CD4-positive, alpha-beta T cell treated with Interleukin-1 beta for 1 hour (primary cell): ENCODE data around the gene SETD1B.

Source experiments
- DNase-seq, 2 donors: peaks; one replicate each; pipeline ENCODE4 v3.0.0-alpha.2; 2020 to 2022

SETD1B gene

DNA sequence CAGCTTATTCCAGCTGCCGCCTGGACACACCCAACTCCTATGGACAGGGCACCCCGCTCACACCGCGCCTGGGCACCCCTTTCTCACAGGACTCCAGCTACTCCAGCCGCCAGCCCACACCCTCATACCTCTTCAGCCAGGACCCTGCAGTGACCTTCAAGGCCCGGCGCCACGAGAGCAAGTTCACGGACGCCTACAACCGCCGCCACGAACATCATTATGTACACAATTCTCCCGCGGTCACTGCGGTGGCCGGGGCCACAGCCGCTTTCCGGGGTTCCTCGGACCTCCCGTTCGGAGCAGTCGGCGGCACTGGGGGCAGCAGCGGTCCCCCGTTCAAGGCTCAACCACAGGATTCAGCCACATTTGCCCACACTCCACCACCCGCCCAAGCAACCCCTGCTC lies 5.9 kb downstream of the SETD1B start:
- no peak for DNase-seq

DNA sequence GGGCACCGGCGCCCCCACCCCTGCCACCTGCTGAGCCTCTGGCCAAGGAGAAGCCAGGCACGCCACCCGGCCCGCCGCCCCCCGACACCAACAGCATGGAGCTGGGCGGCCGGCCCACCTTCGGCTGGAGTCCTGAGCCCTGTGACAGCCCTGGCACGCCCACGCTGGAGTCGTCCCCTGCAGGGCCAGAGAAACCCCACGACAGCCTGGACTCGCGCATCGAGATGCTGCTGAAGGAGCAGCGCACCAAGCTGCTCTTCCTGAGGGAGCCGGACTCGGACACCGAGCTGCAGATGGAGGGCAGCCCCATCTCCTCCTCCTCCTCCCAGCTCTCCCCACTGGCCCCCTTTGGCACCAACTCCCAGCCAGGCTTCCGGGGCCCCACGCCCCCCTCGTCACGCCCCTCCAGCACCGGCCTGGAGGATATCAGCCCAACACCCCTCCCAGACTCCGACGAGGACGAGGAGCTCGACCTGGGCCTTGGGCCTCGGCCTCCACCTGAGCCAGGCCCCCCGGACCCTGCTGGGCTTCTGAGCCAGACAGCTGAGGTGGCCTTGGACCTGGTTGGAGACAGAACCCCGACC lies 6.5 kb downstream of the SETD1B start:
- DNase-seq = no peak

DNA sequence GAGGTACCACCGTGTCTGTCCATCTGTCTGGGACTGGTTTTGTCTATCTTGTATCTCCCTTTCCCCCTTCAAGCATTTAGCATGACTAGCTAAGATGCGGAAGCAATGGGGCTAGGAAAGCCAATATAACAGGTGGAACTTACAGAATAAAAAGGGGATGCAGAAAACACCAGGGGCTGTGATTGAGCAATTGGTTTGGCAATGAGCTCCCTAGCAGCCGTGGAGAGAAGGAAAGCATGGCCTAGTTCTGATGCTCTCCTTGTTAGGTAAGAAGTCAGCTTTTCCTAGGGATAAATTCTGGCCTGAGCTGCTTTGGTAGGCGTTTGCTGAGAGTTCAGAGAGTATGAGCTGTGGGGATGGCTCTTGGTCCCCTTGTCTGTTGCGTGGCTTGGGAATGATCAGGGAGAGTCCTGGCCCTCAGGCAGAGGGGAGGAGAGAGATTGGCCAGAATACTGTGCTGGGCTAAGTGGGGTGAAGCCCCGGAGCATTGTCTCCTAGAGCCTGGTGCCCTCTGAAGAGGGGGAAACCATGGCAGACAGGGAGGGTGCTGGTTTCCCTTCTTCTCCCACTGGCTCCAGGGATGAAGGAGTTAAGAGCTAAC lies 7.1 kb downstream of the SETD1B start:
- no peak for DNase-seq

DNA sequence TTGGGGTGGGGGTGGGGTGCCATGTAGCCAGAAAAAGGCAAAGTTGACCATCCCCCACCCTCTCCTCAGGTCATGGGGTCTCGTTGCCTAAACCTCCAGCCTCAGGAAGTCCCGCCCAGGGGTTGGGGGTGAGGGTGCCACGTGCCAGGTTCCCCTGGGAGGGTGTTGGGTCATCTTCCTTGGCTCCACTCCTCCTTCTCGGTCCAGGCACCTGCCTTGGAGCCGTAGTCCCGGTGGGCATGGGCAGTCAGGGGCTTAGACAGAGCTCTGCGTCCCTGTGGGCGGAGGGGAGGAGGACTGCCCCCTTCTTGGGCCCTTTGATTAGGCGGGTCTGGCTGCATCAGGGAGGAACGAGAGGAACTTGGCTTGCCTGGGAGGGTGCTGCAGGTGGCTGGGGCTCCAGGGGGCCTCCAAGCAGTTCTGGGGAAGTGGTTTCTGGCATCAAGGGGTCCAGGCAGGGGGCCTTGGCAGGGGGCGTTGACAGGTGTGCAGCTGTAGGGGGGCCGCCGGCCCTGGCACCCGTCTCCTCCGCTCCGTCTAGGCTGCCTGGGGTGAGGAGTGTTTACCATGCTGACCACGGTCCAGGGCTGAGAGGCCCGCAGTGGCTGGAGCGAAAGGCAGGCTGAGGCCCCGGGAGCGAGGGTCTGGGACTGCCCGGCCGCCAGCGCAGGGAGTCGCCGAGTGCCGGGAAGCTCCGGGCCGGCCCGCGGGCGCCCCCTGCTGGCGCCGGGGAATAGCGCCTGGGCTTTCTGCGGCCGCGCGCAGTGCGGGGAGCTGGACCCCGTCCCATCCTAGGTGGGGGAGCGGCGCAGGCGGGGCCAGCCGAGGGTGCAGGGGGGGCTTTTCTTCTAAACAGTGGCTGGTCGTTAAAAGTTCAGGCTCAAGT lies 7.9 kb downstream of the SETD1B start:
- peak; percentile 71 for DNase-seq

DNA sequence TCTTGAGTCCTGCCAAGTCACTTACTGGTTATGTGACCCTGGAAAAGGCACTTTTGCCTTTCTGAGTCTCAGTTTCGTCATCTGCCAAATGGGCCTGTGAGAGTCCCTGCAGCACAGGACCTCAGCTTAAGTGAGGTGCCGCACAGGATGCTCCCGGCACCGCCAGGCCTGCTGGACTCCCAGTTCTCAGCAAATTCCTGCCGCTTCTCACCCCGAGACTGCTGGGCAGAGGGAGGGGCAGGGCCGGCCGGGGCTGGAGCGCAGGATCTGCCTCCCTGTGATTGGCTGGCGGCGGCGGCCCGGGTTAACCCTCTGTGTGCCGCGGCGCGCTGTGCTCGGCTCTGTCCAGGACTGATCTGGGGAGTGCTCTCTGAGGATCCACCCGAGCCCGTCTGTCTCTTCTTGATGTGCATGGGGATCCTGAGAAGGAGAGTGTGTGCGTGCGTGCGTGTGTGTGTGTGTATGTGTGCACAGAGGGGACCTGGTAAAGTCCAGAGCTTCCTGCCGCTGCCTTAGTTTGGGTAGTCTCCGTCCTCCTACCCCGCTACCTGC lies 8.6 kb downstream of the SETD1B start:
- DNase-seq = no peak

DNA sequence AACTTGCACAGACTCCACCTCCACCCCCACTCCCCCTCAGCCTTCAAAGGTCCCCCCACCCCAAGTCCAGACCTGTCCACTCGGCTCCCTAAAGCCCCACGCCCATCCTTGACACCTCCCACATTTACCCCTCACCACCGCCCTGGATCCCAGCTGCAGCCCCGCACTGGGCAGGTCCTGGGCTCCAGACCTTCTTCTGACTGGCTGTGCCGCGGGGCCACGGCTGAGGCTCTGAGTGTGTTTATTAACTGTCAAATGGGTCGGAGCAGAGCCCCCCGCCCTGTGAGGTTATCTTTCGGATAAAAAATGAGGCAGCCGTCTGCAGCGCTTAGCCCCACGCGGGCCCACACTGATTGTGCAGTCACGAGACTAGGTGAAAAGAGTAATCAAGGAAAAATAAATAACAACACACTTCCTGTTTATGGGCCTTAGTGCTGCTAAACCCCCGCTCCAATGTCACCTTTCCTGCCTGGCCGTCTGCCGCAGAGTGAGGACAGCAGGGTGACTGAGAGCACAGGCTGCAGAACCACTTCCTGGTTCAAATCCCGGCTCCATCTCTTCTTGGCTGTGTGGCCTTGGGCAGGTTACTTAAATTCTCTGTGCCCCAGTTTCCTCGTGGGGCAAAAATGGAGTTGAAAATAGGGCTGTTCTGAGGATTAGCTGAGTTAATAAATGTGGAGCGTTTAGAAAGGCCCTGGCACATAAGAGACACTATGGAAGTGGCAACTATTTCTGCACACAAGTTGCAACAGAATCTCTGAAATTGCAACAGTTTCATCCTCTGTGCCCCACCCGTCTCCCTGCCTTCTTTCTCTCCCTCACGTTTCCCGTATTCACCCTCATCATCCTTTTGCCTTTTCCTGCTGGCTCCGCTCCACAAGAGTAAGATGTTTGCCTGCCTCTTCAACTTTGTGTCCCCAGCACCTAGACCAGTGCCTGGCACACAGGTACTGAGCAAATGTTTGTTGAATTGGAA lies 9.4 kb downstream of the SETD1B start:
- no peak for DNase-seq

DNA sequence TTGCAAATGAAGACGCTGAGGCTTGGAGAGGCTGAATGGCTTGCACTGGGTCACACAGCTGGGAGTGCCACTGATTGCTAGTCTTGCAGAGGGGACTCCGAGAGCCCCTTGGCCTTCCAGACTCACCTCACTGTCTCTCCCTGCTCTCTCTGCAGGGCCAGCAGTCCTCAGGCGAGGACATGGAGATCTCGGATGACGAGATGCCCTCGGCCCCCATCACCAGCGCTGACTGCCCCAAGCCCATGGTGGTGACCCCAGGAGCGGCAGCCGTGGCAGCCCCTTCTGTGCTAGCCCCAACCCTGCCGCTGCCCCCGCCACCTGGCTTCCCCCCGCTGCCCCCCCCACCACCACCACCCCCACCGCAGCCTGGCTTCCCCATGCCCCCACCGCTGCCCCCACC lies 10.1 kb downstream of the SETD1B start:
- no peak for DNase-seq

DNA sequence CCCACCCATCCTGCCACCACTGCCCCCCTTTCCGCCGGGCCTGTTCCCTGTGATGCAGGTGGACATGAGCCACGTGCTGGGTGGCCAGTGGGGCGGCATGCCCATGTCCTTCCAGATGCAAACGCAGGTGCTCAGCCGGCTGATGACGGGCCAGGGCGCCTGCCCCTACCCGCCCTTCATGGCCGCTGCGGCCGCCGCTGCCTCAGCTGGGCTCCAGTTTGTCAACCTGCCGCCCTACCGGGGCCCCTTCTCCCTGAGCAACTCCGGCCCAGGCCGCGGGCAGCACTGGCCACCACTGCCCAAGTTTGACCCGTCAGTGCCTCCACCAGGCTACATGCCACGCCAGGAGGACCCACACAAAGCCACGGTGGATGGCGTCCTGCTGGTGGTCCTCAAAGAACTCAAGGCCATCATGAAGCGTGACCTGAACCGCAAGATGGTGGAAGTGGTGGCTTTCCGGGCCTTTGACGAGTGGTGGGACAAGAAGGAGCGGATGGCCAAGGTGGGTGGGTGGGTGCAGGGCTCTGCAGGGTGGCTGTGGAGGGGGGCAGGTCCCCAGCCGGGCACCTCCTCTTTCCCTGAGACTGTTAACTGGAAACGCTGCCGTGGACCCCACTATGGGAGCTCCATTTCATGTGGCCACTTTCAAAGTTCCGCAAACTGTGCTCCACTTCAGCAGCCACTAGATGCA lies 10.8 kb downstream of the SETD1B start:
- DNase-seq = no peak

DNA sequence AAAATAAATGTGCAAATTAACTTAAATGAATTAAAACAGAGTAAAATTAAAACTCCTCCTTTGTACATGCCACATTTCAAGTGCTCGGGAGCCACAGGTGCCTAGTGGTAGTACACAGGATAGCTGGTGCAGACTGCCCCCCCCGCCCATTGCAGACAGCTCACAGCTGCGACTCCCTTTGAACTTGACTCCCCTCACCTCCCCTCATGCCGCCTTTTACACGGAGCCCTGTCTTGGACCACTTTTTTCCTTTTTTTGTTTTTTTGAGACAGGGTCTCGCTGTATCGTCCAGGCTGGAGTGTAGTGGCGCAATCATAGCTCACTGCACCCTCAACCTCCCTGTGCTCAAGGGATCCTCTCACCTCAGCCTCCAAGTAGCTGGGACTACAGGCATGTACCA lies 11.5 kb downstream of the SETD1B start:
- no peak for DNase-seq

DNA sequence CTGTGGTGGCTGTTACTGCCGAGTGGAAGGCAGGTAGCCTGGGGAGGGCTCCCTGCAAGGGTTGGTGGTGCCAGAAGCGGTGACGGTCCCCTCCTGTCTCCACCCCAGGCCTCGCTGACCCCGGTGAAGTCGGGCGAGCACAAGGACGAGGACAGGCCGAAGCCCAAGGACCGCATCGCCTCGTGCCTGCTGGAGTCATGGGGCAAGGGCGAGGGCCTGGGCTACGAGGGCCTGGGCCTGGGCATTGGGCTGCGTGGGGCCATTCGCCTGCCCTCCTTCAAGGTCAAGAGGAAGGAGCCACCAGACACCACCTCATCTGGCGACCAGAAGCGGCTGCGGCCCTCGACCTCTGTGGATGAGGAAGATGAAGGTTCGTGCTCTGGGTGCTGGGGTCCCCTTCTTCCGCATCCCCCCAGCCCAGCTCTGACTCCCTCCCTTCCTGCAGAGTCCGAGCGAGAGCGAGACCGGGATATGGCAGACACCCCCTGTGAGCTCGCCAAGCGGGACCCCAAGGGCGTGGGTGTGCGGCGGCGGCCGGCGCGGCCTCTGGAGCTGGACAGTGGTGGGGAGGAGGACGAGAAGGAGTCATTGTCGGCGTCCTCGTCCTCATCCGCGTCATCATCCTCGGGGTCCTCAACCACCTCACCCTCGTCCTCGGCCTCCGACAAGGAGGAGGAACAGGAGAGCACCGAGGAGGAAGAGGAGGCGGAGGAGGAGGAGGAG lies 13.3 kb downstream of the SETD1B start:
- no peak for DNase-seq

DNA sequence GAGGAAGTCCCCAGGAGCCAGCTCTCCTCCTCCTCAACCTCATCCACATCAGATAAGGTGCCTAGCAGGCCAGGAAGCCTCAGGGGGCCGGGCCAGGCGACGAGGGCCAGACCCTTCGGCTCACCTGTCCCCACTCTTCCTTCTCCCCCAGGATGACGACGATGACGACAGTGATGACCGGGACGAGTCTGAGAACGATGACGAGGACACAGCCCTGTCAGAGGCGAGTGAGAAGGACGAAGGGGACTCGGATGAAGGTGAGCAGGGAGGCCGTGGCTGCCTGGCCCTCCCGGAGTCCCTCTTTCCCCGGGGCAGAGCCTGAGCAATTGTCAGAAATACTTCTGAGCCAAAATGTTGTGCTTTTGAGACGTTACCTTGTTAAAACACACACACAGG lies 13.8 kb downstream of the SETD1B start:
- DNase-seq = no peak

DNA sequence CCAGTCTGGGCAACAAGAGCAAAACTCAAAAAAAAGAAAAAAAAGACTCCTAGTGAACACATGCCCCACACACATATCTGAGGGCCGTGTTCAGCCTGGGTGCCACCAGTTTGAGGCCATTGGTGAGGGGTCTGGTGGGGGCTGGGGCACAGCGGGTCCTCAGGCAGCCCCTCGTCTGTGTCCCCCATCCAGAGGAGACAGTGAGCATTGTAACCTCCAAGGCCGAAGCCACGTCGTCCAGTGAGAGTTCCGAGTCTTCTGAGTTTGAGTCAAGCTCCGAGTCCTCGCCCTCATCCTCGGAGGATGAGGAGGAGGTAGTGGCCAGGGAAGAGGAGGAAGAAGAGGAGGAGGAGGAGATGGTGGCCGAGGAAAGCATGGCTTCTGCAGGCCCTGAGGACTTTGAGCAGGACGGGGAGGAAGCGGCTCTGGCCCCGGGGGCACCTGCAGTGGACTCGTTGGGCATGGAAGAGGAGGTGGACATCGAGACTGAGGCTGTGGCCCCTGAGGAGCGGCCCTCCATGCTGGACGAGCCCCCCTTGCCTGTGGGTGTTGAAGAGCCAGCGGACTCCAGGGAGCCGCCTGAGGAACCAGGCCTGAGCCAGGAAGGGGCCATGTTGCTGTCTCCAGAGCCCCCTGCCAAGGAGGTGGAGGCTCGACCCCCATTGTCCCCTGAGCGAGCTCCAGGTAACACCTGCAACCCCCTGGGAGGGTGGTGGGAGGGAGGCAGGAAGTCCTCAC lies 15.6 kb downstream of the SETD1B start:
- DNase-seq = no peak

DNA sequence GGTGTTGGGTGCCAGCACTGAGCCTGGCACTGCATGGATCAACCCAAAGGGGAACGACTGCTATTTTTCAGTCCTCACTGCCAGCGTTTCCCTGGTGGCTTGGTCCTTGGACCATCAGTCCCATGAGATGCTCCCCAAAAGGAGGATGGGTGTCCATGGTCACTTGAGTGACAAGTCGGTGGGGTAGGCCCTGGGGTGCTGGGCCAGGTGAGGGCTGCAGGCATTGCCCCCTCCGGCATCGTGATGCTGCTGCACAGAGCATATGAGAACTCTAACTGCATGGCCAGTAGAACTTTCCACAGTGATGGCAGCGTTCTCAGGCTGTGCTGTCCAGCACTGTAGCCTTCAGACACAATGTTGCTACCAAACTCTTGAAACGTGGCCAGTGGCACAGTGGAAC lies 16.2 kb downstream of the SETD1B start:
- DNase-seq = no peak

DNA sequence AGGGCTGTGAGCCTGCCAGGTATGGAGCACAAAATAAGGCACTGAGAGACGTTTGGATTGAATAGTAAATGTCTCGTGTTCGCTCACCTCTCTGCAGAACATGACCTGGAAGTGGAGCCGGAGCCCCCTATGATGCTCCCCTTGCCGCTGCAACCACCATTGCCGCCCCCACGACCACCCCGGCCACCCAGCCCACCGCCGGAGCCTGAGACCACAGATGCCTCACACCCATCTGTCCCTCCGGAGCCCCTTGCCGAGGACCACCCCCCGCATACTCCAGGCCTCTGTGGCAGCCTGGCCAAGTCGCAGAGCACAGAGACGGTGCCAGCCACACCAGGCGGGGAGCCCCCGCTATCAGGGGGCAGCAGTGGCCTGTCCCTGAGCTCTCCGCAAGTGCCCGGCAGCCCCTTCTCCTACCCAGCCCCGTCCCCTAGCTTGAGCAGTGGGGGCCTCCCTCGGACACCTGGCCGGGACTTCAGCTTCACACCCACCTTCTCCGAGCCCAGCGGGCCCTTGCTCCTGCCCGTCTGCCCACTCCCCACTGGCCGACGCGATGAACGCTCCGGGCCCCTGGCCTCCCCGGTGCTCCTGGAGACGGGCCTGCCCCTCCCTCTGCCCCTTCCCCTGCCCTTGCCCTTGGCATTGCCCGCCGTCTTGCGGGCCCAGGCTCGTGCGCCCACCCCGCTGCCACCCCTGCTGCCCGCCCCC lies 18.7 kb downstream of the SETD1B start:
- no peak for DNase-seq

DNA sequence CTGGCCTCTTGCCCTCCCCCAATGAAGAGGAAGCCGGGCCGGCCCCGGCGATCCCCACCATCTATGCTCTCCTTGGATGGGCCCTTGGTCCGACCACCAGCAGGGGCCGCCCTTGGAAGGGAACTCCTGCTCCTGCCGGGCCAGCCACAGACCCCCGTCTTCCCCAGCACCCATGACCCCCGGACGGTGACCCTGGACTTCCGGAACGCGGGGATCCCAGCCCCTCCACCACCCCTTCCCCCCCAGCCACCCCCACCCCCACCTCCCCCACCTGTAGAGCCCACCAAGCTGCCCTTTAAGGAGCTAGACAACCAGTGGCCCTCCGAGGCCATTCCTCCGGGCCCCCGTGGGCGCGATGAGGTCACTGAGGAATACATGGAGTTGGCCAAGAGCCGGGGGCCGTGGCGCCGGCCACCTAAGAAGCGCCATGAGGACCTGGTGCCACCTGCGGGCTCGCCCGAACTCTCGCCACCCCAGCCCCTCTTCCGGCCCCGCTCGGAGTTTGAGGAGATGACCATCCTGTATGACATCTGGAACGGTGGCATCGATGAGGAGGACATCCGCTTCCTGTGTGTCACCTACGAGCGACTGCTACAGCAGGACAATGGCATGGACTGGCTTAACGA lies 19.4 kb downstream of the SETD1B start:
- no peak for DNase-seq

DNA sequence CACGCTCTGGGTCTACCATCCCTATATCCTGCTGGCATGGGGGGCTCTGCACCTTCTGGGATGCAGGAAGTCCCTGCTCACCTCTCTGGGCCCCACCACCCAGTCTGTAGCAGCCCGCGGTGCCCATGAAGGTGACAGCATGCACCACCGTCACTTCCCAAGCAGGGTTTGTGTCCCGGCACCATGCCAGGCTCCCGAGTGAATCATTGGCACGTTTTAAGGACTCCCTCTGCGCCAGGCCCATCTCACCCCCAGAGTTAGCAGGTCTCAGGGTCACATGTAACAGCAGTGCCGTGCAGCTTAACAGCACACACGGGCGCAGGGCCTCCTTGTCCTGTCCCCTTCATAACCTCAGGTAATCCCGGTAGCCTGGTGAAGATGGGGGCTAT lies 19.9 kb downstream of the SETD1B start:
- DNase-seq = no peak

DNA sequence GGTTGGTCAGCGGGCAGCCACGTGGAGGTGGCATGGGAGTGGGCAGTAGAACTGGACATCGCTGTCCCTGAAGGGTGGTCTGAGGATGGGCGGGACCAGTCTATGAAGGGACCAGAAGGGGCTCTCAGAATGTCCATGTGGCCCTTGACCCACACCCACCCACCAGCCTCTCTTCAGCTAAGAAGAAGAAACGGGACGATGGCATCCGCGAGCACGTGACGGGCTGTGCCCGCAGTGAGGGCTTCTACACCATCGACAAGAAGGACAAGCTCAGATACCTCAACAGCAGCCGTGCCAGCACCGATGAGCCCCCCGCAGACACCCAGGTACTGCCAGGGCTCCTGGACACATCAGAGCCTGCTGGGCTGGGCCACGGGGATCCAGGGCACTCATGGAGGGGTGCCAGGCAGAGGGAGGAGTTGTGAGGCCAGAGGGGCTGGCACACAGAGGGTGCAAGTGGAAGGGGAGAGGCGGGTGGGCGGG lies 21.3 kb downstream of the SETD1B start:
- DNase-seq = no peak

DNA sequence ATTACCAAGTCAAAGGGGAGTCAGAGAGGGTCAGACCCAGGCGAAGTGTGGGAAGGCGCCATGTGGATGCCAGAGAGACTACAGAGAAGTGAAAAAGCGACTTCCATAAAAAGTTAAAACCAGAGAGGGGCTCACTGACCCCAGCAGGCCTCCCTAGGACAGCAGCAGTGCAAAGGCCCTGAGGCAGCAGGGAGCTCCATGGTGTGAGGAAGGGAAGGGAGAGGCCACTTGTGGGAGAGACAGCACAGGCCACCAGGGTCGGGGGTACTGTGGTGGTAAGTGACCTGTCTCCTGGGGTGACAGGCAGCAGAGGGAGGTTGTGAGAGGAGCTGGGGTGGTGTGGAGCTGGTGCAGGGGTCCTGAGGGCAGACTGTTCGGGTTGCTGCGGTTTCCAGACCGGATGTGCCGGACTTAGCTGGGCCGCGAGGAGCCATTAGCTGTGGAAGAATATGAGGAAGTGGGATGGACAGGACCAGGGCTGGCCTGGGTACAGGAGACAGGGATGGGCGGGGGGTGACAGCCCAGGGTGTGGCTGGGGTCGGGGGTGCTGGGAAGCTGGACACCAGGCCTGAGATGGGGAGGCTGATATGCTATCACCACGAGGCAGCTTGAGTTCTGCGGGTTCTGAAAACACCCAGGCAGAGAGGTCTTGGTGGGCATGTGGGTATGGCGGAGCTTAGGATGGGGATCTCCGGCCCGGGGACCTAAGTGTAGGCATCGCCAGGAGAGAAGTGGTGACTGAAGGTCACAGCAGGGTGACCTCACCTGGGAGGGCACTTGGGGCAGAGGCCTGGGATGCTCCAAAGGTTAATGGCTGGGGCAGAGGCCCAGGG lies 22.7 kb downstream of the SETD1B start:
- no peak for DNase-seq
